IMR-90 (cell line): ENCODE results near the gene CYP46A1.

Experiments
- CEBPB ChIP-seq: IDR thresholded peaks from 2 replicates; pipeline ENCODE4 v1.6.1; 2012; ENCODE audit warnings: low read depth, low read length, improper control_type of control experiment
- FOS ChIP-seq: fragments of 150-350 bp; IDR thresholded peaks from 2 replicates; pipeline ENCODE4 v1.6.1; 2016; ENCODE audit warnings: low read depth, low read length
- POLR2A ChIP-seq: IDR thresholded peaks from 2 replicates; pipeline ENCODE4 v1.6.1; 2012; ENCODE audit warnings: mild to moderate bottlenecking, low read depth, low read length
- RAD21 ChIP-seq: IDR thresholded peaks from 2 replicates; pipeline ENCODE4 v1.6.1; 2012; ENCODE audit warnings: low read length, improper control_type of control experiment
- RCOR1 ChIP-seq: IDR thresholded peaks from 2 replicates; pipeline ENCODE4 v1.6.1; 2012; ENCODE audit warnings: mild to moderate bottlenecking, low read length, improper control_type of control experiment; ENCODE audit not compliant: insufficient replicate concordance
- TF ChIP-seq, protein P1 (sequence below): conservative IDR thresholded peaks from 2 replicates; pipeline ENCODE4 v1.5.1; 2012; ENCODE audit warnings: mild to moderate bottlenecking, low read depth, low read length, improper control_type of control experiment

DNA sequence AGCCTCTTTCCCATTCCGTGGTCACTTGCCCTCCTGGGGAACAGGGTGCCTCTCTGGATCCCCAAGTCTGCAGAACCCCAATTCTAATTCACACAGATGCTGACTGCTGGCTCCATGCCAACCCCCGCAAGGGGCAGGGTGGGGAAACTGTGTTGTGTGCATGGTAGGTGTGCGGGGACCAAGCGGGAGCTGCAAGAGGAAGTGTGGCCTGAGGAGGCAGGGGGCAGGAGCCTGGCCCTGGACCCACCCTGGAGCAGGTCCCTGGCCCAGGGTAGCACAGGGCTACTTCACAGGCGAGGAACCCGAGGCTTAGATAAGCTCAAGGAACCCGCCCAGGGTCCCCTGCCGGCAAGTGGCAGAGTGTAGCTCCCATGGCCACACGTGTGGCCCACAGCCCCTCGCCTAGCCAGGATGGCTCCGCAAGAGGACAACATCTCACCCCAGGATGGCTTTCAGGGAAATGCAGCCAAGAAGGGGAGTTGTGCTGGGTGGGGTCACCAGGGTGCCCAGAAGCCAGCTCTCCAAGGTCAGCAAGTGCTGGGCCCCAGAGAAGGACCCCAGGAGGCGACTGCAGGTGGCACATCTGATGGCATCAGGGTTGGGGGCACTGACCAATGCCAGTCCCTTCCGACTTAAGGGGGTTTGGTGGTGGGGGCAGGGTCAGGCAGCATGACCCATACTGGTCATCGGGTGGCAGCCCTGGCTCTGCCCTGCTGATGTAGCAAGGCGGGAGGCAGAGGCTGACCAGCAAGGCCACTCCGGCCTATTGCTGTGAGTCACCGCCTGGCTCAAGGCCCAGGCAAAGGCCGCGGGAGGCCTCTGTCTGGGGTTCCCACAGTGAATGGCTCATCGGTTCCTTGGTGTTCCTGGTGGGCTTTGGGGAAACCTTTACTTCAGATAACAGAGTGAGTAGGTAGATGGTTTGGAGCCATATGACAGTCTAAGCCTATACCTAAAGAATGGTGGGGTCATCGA lies 71.8 kb downstream of the CYP46A1 start:
- TF ChIP-seq, protein P1, sequence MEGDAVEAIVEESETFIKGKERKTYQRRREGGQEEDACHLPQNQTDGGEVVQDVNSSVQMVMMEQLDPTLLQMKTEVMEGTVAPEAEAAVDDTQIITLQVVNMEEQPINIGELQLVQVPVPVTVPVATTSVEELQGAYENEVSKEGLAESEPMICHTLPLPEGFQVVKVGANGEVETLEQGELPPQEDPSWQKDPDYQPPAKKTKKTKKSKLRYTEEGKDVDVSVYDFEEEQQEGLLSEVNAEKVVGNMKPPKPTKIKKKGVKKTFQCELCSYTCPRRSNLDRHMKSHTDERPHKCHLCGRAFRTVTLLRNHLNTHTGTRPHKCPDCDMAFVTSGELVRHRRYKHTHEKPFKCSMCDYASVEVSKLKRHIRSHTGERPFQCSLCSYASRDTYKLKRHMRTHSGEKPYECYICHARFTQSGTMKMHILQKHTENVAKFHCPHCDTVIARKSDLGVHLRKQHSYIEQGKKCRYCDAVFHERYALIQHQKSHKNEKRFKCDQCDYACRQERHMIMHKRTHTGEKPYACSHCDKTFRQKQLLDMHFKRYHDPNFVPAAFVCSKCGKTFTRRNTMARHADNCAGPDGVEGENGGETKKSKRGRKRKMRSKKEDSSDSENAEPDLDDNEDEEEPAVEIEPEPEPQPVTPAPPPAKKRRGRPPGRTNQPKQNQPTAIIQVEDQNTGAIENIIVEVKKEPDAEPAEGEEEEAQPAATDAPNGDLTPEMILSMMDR: no peak
- no peak for TF ChIP-seq POLR2A
- peak; percentile 83 for TF ChIP-seq CEBPB
- peak; percentile 97 for TF ChIP-seq FOS
- TF ChIP-seq RAD21: no peak
- no peak for TF ChIP-seq RCOR1
